Glutamatergic neuron (in vitro differentiated cells): ENCODE measurements around the gene ASTE1. TPM values are rescaled to one million over a fixed set of nuclear protein-coding genes. Genes with fewer than 3 reads are reported as not detected.

ENCODE experiments used
- DNase-seq: peaks from one replicate; pipeline ENCODE4 v3.0.0; 2022
- H3K27ac Mint-ChIP-seq: one replicate; pipeline ENCODE4 v1.8.0; 2020; ENCODE audit warnings: mild to moderate bottlenecking, mixed read lengths, inconsistent platforms; ENCODE audit not compliant: unreplicated experiment
- H3K27me3 Mint-ChIP-seq: one replicate; pipeline ENCODE4 v1.8.0; 2020; ENCODE audit warnings: mild to moderate bottlenecking, moderate library complexity, mixed read lengths, inconsistent platforms; ENCODE audit not compliant: unreplicated experiment
- H3K36me3 Mint-ChIP-seq: one replicate; pipeline ENCODE4 v1.8.0; 2020; ENCODE audit warnings: mild to moderate bottlenecking, mixed read lengths, inconsistent platforms; ENCODE audit not compliant: unreplicated experiment
- H3K4me1 Mint-ChIP-seq: one replicate; pipeline ENCODE4 v1.8.0; 2020; ENCODE audit warnings: mild to moderate bottlenecking, low read depth, mixed read lengths, inconsistent platforms; ENCODE audit not compliant: unreplicated experiment
- H3K4me3 Mint-ChIP-seq: one replicate; pipeline ENCODE4 v1.8.0; 2020; ENCODE audit warnings: mild to moderate bottlenecking, mixed read lengths, inconsistent platforms; ENCODE audit not compliant: unreplicated experiment
- H3K9me3 Mint-ChIP-seq: one replicate; pipeline ENCODE4 v1.8.0; 2020; ENCODE audit warnings: mild to moderate bottlenecking, moderate library complexity, mixed read lengths, inconsistent platforms; ENCODE audit not compliant: unreplicated experiment
- total RNA-seq: library from RNA; stranded (reverse); fragmentation: NEBNext Ultra II Directional; extraction: Animal tissue kit (Norgen Biotek cat#: 25700); gene quantifications from one replicate; pipeline ENCODE4 v1.2.1, GENCODE V29; 2021; ENCODE audit not compliant: unreplicated experiment
- TF ChIP-seq, protein P1 (sequence below): fragments of 200-600 bp; sonication (generic); IDR thresholded peaks from one replicate; pipeline ENCODE4 v1.5.0; 2021; ENCODE audit not compliant: partially characterized antibody, unreplicated experiment

ASTE1 gene
- total RNA-seq, 1 donor from 2014 or later = 5.8 TPM

DNA sequence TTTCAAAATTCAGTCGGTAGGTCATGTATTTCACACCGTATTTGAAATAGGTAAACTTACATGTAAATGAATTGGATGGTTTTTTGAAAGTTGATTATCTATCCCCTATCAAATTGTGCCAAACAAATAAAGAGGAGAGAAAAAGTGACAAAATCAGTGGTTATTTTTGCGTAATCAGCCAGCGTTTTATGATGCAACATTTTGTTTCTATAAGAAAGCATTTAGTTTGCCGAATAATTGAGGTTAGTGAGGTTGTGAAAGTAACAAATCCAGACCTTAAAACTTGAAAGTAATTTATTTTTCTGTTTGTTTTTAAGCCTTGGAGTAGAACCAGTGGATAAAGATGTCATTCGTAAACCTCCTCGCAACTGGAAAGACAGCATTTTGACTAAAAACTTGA is 29.3 kb downstream of the ASTE1 start:
- Mint-ChIP-seq H3K4me3 (no peak overlapping the region), H3K27me3 (no peaks in the 10 kb centered on the region), H3K36me3 (no peaks in the 10 kb centered on the region), H3K27ac (no peak overlapping the region), H3K9me3 (no peaks in the 10 kb centered on the region), H3K4me1 (peaks cover 6% of the 10 kb centered on the region)
- DNase-seq = no peak
- TF ChIP-seq, protein P1, sequence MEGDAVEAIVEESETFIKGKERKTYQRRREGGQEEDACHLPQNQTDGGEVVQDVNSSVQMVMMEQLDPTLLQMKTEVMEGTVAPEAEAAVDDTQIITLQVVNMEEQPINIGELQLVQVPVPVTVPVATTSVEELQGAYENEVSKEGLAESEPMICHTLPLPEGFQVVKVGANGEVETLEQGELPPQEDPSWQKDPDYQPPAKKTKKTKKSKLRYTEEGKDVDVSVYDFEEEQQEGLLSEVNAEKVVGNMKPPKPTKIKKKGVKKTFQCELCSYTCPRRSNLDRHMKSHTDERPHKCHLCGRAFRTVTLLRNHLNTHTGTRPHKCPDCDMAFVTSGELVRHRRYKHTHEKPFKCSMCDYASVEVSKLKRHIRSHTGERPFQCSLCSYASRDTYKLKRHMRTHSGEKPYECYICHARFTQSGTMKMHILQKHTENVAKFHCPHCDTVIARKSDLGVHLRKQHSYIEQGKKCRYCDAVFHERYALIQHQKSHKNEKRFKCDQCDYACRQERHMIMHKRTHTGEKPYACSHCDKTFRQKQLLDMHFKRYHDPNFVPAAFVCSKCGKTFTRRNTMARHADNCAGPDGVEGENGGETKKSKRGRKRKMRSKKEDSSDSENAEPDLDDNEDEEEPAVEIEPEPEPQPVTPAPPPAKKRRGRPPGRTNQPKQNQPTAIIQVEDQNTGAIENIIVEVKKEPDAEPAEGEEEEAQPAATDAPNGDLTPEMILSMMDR = no peak

DNA sequence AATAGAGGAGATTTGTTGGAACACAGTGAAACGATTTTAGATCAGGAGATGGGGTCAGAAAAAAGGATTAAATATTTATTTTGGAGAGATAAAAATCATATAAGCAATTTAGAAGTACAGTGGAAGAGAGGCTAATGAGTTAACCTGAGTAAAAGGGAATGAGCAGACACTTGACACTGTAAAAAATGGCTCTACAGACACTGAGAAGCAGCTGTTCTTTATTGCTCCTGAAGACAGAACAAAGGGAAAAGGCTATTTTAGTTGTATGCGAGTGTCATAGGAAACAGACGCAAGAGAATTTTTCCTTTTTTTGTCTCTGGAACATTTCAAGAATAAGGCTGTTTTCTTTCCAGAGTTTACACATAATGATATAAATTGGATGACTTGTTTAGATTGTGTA is 34.3 kb downstream of the ASTE1 start:
- Mint-ChIP-seq H3K36me3 (no peaks in the 10 kb centered on the region), H3K4me1 (peaks cover 11% of the 10 kb centered on the region), H3K27me3 (peaks cover 6% of the 10 kb centered on the region), H3K9me3 (no peaks in the 10 kb centered on the region), H3K4me3 (peak overlapping the region; percentile 5), H3K27ac (peak overlapping the region; percentile 62)
- no peak for DNase-seq
- TF ChIP-seq, protein P1 = no peak

DNA sequence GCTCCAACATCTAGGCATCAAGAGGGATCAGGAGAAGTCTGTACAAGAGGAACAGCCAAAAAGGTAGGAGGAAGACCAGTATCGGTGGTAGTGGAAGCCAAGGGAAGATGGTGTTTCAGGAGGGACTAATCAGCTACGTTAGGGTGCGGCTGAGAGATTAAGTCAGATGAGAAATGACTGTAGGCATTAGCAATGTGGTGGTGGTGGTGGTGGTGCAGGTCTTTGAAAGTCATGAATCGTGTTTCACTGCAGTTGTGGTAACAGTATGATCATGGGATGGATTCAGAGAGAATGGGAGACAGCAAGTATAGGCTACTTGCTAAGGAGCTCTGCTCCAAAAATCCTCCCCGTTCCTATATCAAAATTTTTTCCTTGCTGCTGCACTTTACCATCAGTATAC is 35.5 kb downstream of the ASTE1 start:
- TF ChIP-seq, protein P1 = no peak
- DNase-seq = no peak
- Mint-ChIP-seq H3K4me3 (no peak overlapping the region), H3K27me3 (peaks cover 6% of the 10 kb centered on the region), H3K27ac (no peak overlapping the region), H3K36me3 (no peaks in the 10 kb centered on the region), H3K4me1 (peaks cover 11% of the 10 kb centered on the region), H3K9me3 (no peaks in the 10 kb centered on the region)

DNA sequence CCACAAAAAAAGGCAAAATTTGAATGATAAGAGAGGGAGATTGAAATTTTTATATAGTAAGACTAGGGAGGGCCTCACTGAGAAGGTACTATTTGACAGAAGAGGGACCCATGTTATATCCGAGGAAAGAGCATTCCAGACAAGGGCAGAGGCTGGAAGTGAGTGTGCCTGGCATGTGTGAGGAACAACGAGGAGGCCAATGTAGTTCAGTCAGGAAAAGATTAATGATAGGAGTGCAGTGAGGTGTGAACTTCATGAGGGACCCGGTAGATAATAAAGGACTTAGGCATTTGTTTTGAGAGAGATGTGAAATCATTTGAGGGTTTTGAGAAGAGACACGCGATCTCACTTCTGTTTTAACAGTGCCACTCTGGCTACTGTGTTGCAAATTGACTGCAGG is 36.3 kb downstream of the ASTE1 start:
- peaks cover 11% of the 10 kb centered on the region for H3K4me1 Mint-ChIP-seq
- TF ChIP-seq, protein P1 = no peak
- H3K36me3 Mint-ChIP-seq = no peaks in the 10 kb centered on the region
- H3K9me3 Mint-ChIP-seq = no peaks in the 10 kb centered on the region
- no peak overlapping the region for H3K27ac Mint-ChIP-seq
- H3K27me3 Mint-ChIP-seq = peaks cover 6% of the 10 kb centered on the region
- no peak overlapping the region for H3K4me3 Mint-ChIP-seq
- no peak for DNase-seq

DNA sequence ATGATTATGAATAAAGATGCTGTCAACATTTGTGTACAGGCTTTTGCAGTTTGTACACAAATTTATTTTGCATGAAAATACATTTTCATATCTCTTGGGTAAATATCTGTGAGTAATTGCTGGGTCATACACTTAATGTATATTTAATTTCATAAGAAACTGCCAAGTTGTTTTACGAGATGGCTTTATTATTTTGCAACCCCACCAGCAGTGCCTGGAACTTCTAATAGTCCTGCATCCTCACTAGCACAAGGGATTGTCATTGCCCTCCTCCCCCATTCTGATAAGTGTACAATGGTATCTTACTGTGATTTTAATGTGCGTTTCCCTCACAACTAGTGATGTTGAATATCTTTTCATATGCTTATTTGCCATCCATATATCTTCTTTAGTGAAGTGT is 45.2 kb downstream of the ASTE1 start:
- DNase-seq = no peak
- H3K27me3 Mint-ChIP-seq = no peaks in the 10 kb centered on the region
- H3K9me3 Mint-ChIP-seq = no peaks in the 10 kb centered on the region
- H3K4me3 Mint-ChIP-seq = no peak overlapping the region
- TF ChIP-seq, protein P1 = no peak
- H3K4me1 Mint-ChIP-seq = no peaks in the 10 kb centered on the region
- no peak overlapping the region for H3K27ac Mint-ChIP-seq
- H3K36me3 Mint-ChIP-seq = no peaks in the 10 kb centered on the region
